NCI-H2081 treated with DMSO at 0.1 percent for 48 hours (cell line): Measurements from ENCODE around the gene SERGEF.

Experiments used
- DNase-seq: peaks from one replicate; lab custom pipeline; 2025; lab: John Stamatoyannopoulos, UW

Gene SERGEF

DNA sequence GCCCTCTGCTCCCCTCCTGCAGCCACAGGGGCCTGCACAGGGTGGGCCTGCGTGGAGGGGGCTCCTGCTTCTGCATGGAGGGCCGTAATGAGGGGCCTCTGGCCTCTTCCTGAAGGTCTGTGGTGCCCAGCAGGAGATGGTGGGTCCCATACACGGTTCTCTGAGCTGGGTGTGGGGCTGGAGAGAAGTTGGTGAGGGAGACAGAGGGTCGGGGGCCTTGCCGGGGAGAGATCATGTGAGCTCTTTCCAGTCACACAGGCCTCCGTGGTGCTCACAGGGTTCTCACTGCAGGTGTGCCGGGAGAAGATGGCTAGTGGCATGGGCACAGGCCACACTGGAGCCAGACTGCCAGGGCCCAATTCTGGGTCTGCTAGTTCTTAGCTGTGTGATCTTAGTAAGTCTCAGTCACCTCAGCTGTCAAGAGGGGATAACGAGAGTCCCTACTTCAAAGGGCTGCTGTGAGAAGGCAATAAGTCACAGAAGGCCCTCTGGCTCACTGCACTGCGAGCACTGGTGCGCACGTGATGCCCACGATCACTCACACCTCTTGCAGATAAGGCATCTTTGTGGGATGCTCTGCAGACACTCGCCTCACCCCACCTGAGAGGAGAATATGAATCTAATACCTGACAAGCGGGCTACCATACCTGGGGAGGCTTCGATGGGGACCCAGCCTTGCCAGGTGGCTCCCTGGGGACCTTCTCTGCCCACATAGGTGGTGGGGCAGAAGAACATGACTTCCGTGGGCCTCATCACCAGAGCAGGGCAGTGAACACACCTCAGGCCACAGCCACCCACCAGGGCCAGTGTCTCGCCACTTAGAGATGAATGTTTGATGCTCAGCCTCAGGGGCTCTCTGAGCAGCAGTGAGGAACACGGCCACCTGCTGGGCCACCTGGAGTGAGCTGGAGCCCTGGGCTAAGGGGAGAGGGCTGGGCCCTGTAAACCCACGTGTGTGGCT, 263.8 kb downstream of the SERGEF start:
- no peak for DNase-seq

GRCh38 chr11:17748044-17748443, 264.8 kb downstream of the SERGEF start:
- no peak for DNase-seq

DNA sequence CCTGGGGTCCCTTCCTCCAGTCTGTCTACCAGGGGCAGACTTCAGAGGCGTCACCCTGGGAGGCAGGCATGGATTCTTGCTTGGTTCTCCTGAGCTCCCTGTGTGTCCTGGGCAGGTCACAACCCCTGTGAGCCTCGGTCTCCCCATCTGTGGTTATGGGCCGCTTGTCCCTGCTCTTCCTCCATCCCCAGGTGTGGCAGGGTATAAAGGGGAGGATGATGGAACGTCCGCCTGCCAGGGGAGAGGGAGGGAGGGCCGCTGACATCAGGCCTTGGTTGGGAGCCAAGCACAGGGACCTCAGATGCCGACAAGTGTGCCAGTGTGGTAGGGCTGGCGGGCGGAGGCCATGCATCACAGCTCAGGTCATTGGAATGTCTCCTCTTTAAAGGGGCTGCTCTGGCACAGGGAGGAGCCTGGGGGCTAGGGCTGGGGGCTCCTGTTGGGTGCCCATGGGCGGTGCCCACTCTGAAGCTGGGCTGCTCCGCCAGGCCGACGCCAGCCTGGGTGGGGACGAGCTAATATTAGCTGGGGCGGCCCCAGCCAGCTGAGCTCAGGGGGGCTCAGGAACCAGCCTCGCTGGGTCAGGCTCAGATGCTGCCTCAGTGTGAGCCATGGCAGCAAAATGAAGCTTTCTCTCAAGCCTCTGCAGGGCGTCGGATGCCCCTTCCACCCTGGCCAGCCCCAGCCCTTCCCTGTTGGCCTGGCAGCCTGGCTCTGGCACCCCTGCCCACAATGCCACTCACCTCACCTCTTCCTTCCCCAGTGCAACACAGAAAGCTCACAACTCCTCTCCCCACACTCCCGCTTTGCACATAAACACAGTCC, 265.5 kb downstream of the SERGEF start:
- no peak for DNase-seq

DNA sequence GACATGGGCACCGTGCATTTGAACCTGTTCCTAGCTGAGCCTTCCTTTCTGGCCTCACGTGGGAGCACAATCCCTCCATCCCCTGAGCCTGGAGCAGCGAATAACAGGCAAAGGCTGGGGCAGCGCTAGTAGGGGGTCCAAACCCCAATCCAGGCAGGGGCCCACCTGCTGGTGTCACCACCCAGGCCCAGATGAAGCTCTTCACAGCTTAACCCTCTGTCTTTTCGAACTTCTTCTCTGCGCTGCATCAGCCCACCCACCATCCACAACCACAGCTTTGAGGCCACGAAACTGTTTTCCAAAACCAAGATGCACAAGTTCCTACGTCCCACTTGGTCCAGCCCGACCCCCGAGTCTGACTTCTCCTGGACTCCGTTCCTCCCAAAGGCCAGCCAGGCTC, 266.8 kb downstream of the SERGEF start:
- DNase-seq = no peak

DNA sequence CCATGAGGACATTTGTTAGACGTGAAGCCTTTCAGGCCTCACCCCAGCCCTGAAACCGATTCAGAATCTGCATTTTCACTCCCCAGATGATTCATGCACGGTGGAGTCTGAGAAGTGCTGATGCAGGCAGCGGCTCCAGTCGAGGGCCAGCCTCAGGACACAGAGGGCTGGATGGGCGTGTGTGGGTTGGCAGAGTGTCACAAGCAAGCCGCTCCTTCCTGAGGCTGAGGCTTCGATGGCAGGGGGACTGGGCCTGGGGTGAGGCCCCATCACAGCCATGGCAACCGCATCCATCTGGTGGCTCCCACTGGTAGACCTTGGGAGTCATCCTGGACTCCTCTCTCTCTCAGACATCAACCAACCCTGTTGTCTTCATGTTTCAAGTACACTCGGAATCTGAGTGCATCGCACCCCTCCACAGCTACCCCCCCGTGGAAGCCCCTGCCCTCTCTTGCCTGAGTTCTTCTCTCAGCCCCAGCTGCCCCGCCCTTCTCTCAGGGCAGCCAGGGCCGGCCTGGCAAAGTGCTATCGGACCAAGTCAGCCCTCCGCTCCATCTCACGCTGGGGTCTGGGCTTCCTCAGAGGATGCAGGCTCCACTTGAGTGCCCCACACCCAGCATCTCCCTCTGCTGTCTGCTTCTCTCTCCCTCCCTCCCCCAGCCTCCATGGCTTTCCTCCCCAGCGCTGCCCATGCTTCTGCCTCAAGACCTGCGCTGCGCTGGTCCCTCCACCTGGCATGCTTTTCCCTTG, 267.6 kb downstream of the SERGEF start:
- no peak for DNase-seq

- no peak for DNase-seq
Observed at GRCh38 chr11:17744151-17744940, 268.5 kb downstream of the SERGEF start.

DNA sequence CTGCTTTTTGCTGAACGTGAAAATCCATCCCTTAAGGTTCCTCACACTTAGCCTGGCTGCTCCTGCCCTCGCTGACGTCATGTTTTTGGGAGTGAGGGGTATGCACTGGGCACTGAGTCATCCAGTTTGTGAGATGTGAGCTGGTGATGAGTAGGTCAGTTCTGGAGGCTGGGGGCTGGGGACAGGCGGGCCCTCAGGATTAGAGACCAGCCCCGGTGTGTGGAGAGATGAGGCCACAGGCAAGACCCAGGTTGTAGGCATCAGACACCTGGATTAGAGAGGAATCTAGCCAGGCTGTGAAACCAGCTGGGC, 269.1 kb downstream of the SERGEF start:
- no peak for DNase-seq

DNA sequence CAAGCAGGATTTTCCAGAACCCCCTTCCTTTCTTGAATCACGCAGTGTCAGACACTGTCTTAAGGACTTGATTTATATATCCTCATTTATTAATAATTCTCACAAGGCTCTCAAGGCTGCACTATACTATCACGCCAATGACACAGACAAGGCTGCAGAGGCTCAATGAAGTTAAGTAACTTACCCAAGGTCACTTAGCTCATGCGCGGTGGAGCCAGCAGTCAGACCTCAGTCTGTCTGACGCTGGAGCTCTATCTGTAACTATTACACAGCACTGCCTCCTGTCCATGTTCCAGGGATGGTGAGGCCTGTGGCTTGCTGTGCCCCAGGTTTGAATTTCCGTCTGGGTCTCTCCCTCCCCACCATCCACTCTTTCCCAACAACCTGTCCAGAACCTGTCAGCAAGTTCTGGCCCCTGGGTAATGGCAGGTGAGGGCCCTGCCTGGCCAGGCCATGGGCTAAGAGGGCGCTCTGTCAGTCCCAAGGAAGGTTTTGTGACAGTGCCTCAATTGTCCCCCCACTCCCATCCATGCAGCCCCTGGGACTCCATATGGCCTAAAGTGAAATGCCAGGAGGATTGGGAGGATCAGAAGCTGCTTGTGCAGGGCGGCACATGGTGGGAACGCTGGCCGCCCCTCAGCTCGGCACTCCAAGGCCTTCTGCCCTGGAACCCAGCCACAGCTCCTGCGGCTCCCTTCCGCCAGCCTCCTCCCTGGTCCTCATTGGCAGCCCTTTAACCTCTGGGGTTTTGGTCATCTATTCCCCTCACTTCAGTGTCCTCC, 269.6 kb downstream of the SERGEF start:
- DNase-seq = no peak

DNA sequence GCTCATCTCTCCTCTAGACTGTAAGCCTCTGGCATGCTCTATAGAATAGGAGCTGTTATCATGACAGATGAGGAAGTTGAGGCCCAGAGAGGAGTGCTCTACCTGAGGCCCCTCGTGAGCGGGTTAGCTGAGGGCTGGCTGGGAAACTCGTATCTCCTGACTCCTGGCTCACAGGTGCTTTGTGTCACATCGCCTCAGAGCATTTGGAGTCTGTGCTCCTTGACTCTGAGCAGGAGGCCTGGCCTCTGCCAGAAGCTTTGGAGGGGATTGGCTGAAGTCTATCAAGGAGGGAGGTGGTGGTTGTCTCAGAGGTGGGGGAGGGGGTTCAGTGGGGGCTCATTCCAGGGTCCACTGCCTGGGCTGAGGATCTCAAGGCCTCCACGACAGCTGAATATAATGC, 270.8 kb downstream of the SERGEF start:
- no peak for DNase-seq

- DNase-seq = no peak
Observed at GRCh38 chr11:17741487-17741886, 271.4 kb downstream of the SERGEF start.

DNA sequence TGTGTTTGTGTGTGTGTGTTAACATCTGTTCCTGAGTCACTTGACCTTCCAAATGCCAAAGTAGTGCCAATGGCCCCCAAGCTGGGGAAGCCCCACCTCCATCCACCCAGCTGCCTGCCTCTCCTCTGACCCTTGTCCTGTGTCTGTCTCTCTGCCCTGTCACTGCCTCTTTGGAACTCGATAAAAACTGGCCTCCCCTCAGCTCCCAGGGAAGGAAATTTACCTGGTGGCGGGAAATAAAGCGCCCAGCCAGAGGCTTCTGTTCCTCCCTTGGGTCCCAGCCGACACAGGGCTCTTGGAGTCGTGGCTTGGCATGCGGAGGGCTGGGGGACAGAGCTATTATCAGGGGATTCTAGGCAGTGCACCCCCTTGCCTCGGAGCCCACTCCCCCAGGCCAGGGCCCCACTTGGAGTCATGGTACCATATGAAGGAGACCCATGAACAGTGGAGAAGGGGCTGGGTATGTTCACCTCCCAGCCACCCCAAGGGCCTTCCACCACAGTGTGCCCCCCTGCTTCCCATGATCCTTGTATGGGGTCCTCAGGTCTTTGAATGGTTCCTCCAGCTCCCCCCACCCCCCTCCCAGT, 272.1 kb downstream of the SERGEF start:
- DNase-seq = no peak

GRCh38 chr11:17739945-17740338, 272.9 kb downstream of the SERGEF start:
- DNase-seq = no peak

DNA sequence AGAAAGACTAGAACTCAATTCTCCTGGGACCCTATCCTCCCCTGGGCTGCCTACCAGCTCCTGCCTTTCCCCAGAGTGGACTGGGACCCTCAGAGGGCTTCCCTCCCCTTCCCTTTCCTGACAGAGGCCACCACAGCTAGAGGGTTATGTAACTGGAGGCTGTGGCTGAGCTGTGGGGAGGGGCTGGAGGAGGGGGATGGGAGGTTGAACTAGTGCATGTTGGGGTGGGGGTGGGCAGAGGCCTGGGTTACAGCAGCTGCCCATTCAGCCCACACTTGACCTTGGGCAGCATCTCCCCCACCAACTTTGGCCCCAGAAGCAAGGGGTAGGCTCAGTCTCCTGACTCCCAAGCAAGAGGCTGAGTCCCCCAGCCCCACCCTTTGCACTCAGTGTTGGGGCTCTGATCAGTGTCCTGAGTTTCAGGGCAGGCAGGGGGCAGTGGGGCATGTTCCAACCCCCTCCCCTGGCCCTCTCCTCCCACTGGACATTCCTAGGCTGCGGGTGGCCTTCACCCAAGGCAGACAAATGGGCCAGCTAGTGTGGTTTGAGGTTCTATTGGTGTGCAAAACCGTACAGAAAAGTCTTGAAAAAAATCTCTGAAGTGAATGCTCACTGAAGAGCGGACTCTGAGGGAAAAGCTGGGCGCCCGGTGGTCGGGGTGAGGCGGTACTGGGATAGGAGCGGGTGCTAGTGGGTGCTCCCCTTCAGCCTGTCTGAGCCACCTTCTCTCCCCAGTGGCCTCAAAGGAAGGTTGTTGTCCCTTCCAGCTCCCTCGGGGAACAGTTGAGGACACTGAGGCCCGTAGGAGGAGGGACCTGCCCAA, 274.5 kb downstream of the SERGEF start:
- no peak for DNase-seq
